Testis (tissue), 3 donors: Measurements from ENCODE around the gene SLC34A1. TPM values are rescaled to one million over a fixed set of nuclear protein-coding genes. Genes with fewer than 3 reads are reported as not detected.
"Not testable (repeated sequence)": the region's sequence is repeated elsewhere in the genome, so short reads cannot be mapped to it uniquely, and the experiment has no call there.

Source experiments
- DNase-seq: peaks from one replicate; pipeline ENCODE4 v3.0.0-alpha.2; 2019
- H3K27ac ChIP-seq, 2 donors: fragments of 200-600 bp; sonication (generic); one replicate each; pipeline ENCODE4 v1.5.1; 2019
- H3K27me3 ChIP-seq: fragments of 200-600 bp; sonication (generic); one replicate; pipeline ENCODE4 v1.5.1; 2019
- H3K36me3 ChIP-seq: fragments of 200-600 bp; sonication (generic); one replicate; pipeline ENCODE4 v1.5.1; 2017; ENCODE audit warnings: low read depth; ENCODE audit errors: missing control alignments
- H3K4me1 ChIP-seq: fragments of 200-600 bp; sonication (generic); one replicate; pipeline ENCODE4 v1.5.1; 2019
- H3K4me3 ChIP-seq, 2 donors: fragments of 200-600 bp; sonication (generic); one replicate each; pipeline ENCODE4 v1.5.1; 2017 to 2019
- H3K9me3 ChIP-seq: fragments of 200-600 bp; sonication (generic); one replicate; pipeline ENCODE4 v1.5.1; 2017
- POLR2A ChIP-seq: fragments of 450-650 bp; IDR thresholded peaks from one replicate; pipeline ENCODE4 v1.6.1; 2017; ENCODE audit warnings: antibody characterized with exemption, mild to moderate bottlenecking, moderate library complexity
- WGBS, 2 donors: methylation state at CpG; one replicate each; pipeline ENCODE4 v1.1.5; 2018; 5-methylcytosine and 5-hydroxymethylcytosine counted together
- intact Hi-C: fragments of 100-400 bp; cut with DNase I; formaldehyde crosslinking; loops from one replicate; pipeline ENCODE4 v1.15.1; 2023; ENCODE audit warnings: low total_unique reads
- polyA plus RNA-seq: library from polyadenylated mRNA; stranded (reverse); fragments of 350-450 nt; fragmentation: Illumina TruSeq; extraction: RNeasy Lipid Tissue Mini Kit (QIAGEN cat#74804); gene quantifications from one replicate; pipeline ENCODE4 v1.2.3, GENCODE V29; 2014; ENCODE audit warnings: low read depth, low replicate concordance; ENCODE audit not compliant: insufficient read depth
- total RNA-seq, 2 donors: library from RNA; depleted of rRNA; stranded (reverse); fragments of >200 nt; gene quantifications; one replicate each; pipeline ENCODE4 v1.2.3, GENCODE V29; 2016
- TF ChIP-seq, protein P1 (sequence below), 3 experiments: fragments of 450-650 bp in 2 of 3; fragments of 200-600 bp in 1 of 3; sonication (generic) in 1 of 3; IDR thresholded peaks; one replicate each; pipeline ENCODE4 v1.5.1; 2016 to 2019; ENCODE audit warnings: antibody characterized with exemption in 3 of 3, mild to moderate bottlenecking in 2 of 3, moderate library complexity in 1 of 3

Gene SLC34A1
- total and polyA plus RNA-seq, 3 donors from 2014 or later = 0.19 TPM; not detected in 2

DNA sequence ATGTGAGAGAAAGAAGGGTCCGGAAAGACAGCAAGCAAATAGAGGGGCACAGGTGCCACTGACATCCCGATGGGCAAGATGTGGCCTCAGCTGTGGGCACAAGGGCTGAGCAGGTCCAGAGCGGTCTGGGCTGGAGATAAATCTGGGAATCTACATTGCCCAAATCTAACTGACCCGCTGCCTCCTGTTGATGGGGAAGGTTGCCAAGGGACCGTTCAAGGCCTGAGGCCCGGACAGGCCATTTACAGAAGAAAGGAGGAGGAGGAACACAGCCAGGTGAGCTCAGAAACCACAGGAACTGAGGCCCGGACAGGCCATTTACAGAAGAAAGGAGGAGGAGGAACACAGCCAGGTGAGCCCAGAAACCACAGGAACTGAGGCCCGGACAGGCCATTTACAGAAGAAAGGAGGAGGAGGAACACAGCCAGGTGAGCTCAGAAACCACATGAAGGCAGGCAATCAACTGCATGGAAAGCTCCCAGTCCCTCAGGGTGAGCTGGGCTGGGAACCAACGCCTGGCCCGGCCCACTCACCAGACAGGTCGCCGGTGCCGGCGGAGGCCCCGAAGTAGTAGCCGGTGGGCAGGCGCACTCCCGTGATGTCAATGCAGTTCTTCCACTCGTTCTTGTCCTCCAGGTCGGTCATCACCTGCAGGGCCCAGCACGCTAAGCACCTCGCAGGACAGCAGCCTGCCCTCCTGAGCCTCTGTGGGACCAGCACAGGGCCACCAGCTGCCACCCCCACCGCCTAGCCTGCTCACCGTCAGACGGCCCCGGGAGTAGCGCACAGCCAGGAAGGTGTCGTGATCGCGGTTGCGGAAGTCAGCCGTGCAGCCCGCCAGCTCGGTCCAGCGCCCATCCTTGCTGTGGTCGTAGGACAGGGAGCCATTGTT lies 47.4 kb upstream of the SLC34A1 start:
- WGBS, 2 donors = 88 to 92% methylated on average over 15 to 36 of the region's 36 CpGs
- Histone ChIP-seq H3K36me3 (no peaks in the 10 kb centered on the region), H3K27me3 (no peaks in the 10 kb centered on the region), H3K27ac (no peak overlapping the region), H3K4me3 (no peak overlapping the region), H3K9me3 (no peaks in the 10 kb centered on the region), H3K4me1 (no peaks in the 10 kb centered on the region)
- intact Hi-C loops = no loop called here
- DNase-seq = no peak
- TF ChIP-seq POLR2A = no peak
- TF ChIP-seq, protein P1, sequence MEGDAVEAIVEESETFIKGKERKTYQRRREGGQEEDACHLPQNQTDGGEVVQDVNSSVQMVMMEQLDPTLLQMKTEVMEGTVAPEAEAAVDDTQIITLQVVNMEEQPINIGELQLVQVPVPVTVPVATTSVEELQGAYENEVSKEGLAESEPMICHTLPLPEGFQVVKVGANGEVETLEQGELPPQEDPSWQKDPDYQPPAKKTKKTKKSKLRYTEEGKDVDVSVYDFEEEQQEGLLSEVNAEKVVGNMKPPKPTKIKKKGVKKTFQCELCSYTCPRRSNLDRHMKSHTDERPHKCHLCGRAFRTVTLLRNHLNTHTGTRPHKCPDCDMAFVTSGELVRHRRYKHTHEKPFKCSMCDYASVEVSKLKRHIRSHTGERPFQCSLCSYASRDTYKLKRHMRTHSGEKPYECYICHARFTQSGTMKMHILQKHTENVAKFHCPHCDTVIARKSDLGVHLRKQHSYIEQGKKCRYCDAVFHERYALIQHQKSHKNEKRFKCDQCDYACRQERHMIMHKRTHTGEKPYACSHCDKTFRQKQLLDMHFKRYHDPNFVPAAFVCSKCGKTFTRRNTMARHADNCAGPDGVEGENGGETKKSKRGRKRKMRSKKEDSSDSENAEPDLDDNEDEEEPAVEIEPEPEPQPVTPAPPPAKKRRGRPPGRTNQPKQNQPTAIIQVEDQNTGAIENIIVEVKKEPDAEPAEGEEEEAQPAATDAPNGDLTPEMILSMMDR (IDR thresholded peaks at IDR 0.05) = no peak

DNA sequence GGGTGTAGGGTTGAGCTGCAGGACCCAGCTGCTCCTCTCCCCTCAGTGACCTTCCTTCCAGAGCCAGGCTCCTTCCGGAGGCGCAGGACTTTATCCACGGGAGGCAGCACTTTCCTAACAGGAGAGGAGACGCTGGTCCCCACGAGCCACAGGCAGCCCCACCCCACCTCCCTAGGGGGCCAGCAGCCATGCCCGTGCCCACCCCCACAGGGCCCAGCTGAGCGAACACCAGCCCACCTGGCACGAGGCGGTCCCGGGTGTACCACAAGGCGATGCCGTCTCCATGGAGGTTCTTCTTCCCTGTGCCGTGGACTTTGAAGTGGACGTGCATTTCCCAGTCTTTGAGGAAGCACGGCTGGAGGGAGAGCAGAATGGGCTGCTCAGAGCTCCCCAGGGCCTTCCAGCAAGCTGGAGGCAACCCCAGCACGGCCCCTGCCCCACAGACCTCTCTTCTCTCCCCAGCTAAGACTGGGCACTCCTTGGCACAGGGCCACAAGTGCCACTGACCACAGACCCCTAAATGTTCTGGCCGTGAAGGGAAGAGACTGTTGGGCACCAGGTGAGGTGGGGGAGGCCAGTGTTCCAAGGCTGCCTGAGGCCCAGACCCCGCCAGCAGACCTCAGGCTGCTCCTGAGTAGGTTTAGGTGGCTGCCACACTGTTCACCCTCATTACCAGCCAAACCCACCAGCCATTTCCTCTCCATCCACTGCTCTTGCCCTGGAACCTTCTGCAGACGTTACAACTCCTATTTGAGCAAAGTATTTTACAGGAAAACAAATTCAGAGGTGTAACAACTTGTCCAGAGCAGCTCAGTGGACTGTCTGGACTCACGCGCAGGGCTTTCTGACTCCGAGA lies 45.8 kb upstream of the SLC34A1 start:
- no peaks in the 10 kb centered on the region for H3K27me3 ChIP-seq
- H3K4me1 ChIP-seq = no peaks in the 10 kb centered on the region
- no peak overlapping the region for H3K27ac ChIP-seq
- WGBS, 2 donors = 85 to 87% methylated on average over 11 to 21 of the region's 22 CpGs
- no peaks in the 10 kb centered on the region for H3K9me3 ChIP-seq
- DNase-seq = no peak
- no peak overlapping the region for H3K4me3 ChIP-seq
- intact Hi-C loops = no loop called here
- no peaks in the 10 kb centered on the region for H3K36me3 ChIP-seq
- TF ChIP-seq, protein P1 (IDR thresholded peaks at IDR 0.05) = no peak
- TF ChIP-seq POLR2A = no peak

DNA sequence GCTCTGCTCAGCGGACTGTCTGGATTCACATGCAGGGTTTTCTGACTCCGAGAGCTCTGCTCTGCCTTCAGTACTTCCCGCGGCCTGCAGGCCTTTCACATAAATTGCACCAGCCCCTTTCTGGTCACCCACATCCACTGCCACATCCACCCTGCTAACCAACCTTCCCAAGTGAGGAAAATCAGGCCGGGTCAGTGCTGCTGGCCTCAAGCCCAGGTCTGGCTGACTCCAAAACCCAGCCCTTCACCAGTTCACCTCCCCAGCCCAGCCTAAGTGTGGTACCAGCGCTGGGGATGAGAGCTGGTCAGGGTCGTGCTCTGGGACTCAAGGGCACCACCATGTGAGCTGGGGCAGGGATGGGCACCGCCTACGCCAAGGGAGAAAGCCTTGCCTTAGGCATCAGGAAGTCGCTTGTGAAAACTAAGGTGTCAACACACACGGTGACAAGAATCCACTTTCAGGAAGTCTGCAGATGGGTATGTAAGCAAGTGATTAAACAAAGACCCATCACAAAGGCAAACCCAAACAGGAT lies 45.1 kb upstream of the SLC34A1 start:
- no peak for DNase-seq
- H3K27me3 ChIP-seq = no peaks in the 10 kb centered on the region
- no peak overlapping the region for H3K4me3 ChIP-seq
- TF ChIP-seq POLR2A = no peak
- TF ChIP-seq, protein P1 (IDR thresholded peaks at IDR 0.05) = no peak
- WGBS, 2 donors = 82 to 84% methylated on average over 11 of the region's 11 CpGs
- intact Hi-C loops = no loop called here
- H3K9me3 ChIP-seq = no peaks in the 10 kb centered on the region
- H3K4me1 ChIP-seq = no peaks in the 10 kb centered on the region
- no peak overlapping the region for H3K27ac ChIP-seq
- no peaks in the 10 kb centered on the region for H3K36me3 ChIP-seq

DNA sequence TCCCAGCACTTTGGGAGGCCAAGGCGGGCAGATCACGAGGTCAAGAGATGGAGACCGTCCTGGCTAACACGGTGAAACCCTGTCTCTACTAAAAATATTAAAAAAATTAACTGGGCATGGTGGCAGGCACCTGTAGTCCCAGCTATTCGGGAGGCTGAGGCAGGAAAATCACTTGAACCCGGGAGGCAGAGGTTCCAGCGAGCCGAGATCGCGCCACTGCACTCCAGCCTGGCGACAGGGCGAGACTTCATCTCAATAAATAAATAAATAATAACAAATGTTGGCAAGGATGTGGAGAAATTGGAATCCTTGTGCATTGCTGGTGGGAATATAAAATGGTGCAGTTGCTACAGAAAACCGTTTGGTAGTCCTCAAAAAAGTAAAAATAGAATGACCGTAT lies 41.2 kb upstream of the SLC34A1 start:
- H3K4me1 ChIP-seq, H3K36me3 ChIP-seq, intact Hi-C loops, H3K27me3 ChIP-seq, DNase-seq, H3K9me3 ChIP-seq, H3K27ac ChIP-seq, H3K4me3 ChIP-seq: not testable (repeated sequence)
- whole genome bisulfite sequencing, 2 donors = 90 to 92% methylated on average over 14 of the region's 14 CpGs

DNA sequence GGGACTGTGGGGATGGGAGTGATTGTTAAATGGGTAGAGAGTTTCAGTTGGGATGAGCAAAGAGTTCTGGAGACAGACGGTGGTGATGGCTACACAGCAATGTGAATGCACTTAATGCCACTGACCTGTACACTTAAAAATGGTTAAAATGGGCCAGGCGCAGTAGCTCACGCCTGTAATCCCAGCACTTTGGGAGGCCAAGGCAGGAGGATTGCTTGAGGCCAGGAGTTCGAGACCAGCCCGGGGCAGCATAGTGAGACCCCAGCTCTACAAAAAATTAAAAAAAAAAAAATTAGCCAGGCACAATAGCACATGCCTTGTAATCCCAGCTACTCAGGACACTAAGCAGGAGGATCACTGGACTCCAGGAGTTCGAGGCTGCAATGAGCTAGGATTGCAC lies 40.5 kb upstream of the SLC34A1 start:
- Histone ChIP-seq H3K9me3 (no peaks in the 10 kb centered on the region), H3K27me3 (no peaks in the 10 kb centered on the region), H3K4me3 (no peak overlapping the region), H3K4me1 (no peaks in the 10 kb centered on the region), H3K27ac (no peak overlapping the region), H3K36me3 (no peaks in the 10 kb centered on the region)
- intact Hi-C loops = no loop called here
- TF ChIP-seq POLR2A = no peak
- TF ChIP-seq, protein P1 (IDR thresholded peaks at IDR 0.05) = no peak
- DNase-seq = no peak
- 92 to 99% methylated on average over 6 of the region's 6 CpGs for WGBS, 2 donors
